Measurements from ENCODE around the gene MRPL28. TPM values are rescaled to one million over a fixed set of nuclear protein-coding genes. Genes with fewer than 3 reads are reported as not detected.
"Not testable (repeated sequence)": the region's sequence is repeated elsewhere in the genome, so short reads cannot be mapped to it uniquely, and the experiment has no call there.

The MRPL28 gene
- total RNA-seq, 1 donor from 2014 or later = 77.2 TPM

DNA sequence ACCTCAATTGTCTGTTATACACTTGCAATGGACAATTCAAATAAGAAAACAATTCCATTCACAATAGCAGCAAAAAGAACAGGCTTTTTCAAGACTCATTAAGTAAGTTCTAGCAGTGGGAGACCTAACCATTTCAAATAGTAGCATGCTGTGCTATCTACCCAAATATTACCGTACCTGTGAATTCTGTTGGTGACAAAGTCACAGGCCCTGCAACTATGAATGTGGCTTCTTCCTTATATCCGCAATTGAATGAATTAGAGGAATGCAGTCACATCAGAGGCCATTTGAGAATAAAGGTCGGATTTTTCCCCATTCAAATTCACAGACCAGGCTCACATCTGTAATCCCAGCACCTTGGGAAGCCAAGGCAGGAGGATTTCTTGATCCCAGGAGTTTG is 25.9 kb upstream of the MRPL28 start:
- DNase-seq = no peak
- intact Hi-C loops (cut with micrococcal nuclease) = no loop called here
- ATAC-seq = no peak

DNA sequence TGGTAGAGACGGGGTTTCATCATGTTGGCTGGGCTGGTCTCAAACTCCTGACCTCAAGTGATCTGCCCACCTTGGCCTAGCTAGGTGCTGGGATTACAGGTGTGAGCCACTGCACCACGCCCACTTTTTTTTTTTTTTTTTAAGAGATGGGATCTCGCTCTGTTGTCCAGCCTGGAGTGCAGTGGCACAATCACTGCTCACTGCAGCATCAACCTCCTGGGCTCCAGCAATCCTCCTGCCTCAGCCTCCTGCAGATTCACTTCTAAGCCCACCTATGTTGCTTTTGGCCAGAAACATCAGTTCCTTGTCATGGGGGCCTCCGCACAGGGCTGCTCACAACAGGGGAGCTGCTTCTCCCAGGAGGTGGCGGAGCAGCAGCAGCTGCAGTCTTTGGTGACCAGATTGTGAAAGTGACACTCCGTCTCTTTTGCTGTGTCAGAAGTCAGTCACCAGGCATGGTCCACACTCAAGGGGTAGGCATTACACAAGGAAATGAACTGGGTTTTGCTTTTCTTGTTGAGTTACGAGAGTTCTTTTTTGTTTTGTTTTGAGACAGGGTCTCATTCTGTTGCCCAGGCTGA is 22.2 kb upstream of the MRPL28 start:
- ATAC-seq (no peak), DNase-seq (no peak)
- intact Hi-C loops (cut with micrococcal nuclease) = no loop called here

DNA sequence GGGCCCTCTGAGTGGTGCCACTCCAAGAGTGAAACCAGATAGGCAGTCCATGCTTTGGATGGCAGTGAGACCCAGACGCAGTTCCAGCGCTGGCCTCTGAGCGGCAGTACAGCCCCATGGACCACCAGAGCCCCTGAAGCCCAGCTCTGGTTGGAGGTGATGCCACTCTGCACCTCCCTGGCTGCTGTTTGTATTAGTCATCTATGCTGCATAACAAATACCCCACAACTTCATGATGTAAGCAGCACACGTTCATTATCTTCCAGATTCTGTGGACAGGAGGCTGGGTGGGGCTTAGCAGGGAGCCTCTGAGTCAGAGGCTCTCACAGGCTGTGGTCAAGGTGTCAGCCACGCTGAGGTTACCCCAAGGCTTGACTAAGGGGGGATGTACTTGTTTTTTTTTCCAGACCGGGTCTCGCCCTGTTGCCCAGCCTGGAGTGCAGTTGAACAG is 21.6 kb upstream of the MRPL28 start:
- peak; percentile 67 for DNase-seq
- peak; percentile 25 for ATAC-seq
- intact Hi-C loops (cut with micrococcal nuclease) = no loop called here

- no peak for DNase-seq
- intact Hi-C loops (cut with micrococcal nuclease) = no loop called here
- peak; percentile 8 for ATAC-seq
Measured at GRCh38 chr16:389352-389751, 19.0 kb upstream of the MRPL28 start.

- peak; percentile 64 for DNase-seq
- ATAC-seq = peak; percentile 50
- intact Hi-C loops (cut with micrococcal nuclease) = not testable (repeated sequence)
Measured at GRCh38 chr16:387761-388666, 17.7 kb upstream of the MRPL28 start.

DNA sequence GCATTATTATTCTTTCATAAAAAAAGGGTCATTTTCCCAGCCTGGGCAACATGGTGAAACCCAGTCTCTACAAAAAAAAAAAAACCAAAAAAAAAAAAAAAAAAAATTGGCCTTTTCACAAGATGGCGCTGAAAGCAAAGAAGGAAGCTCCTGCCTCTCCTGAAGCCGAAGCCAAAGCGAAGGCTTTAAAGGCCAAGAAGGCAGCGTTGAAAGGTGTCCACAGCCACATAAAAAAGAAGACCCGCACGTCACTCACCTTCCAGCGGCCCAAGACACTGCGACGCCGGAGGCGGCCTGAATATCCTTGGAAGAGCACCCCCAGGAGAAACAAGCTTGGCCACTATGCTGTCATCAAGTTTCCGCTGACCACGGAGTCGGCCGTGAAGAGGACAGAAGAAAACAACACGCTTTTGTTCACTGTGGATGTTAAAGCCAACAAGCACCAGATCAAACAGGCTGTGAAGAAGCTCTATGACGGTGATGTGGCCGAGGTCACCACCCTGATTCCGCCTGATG is 16.4 kb upstream of the MRPL28 start:
- ATAC-seq (no peak), DNase-seq (peak; percentile 36)
- intact Hi-C loops (cut with micrococcal nuclease) = no loop called here

- no peak for ATAC-seq
- DNase-seq = peak; percentile 31
- intact Hi-C loops (cut with micrococcal nuclease) = no loop called here
Measured at GRCh38 chr16:383326-384051, 13.2 kb upstream of the MRPL28 start.

DNA sequence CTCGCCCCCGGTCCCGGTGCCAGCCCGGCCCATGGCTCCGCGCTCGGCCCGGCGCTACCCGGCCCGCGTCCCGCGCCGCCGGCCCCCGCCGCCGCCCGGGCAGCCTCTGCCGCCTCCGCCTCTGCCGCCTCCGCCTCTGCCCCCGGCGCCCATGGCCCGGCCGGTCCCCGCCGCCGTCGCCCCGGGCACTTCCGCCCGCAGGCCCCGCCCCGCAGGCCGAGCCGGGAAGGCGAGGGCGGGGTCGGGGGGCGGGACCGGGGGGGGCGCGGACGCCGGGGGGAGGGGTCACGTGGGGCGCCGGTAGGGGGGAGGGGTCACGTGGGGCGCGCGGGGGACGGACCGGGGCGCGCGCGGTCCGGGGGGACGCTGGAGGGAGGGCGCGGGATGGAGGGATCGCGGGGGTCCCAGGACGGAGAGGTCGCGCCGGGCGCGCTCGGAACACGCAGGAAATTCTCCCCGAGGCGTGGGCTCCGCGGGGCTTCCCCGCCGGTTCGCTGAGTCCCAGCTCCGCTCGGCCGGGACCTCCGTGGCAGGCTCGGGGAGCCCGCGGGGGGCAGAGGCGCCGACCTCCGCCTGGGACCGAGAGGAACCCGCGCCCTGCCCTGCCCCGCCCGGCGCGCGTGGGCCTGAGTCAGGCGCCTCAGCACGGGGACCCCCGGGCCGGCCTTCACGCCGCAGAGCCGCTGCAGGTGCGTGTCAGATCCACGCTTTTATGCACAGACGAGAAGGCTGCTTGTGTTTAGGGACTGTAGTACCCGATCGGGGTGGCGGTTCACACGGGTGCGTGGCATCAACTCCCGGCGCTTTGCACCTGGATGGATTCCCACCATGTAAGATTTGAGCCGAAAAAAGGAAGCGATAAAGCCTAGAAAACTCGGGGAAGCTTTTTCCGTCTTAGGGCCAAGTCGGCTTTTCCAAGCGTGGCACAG is 11.7 kb upstream of the MRPL28 start, which contains the start of gene PGAP6:
Gene PGAP6 (minus strand): TSS at position 190 of the 929 bp plus-strand sequence. CDS start 157 bp downstream, at position 33.
- intact Hi-C loops (cut with micrococcal nuclease) = no loop called here
- peak; percentile 83 for DNase-seq

GRCh38 chr16:381012-381788 is 10.9 kb upstream of the MRPL28 start:
- DNase-seq (no peak), ATAC-seq (peak; percentile 42)
- intact Hi-C loops (cut with micrococcal nuclease) = no loop called here

More for the DNA sequence above, 11.7 kb upstream of the MRPL28 start, which contains the start of gene PGAP6:
- peak; percentile 71 for ATAC-seq

GRCh38 chr16:380762-381011 is 10.3 kb upstream of the MRPL28 start:
- intact Hi-C loops (cut with micrococcal nuclease) = no loop called here
- DNase-seq = no peak
- ATAC-seq = peak; percentile 11

GRCh38 chr16:379961-380761 is 9.8 kb upstream of the MRPL28 start:
- no peak for DNase-seq
- no peak for ATAC-seq
- intact Hi-C loops (cut with micrococcal nuclease) = no loop called here

DNA sequence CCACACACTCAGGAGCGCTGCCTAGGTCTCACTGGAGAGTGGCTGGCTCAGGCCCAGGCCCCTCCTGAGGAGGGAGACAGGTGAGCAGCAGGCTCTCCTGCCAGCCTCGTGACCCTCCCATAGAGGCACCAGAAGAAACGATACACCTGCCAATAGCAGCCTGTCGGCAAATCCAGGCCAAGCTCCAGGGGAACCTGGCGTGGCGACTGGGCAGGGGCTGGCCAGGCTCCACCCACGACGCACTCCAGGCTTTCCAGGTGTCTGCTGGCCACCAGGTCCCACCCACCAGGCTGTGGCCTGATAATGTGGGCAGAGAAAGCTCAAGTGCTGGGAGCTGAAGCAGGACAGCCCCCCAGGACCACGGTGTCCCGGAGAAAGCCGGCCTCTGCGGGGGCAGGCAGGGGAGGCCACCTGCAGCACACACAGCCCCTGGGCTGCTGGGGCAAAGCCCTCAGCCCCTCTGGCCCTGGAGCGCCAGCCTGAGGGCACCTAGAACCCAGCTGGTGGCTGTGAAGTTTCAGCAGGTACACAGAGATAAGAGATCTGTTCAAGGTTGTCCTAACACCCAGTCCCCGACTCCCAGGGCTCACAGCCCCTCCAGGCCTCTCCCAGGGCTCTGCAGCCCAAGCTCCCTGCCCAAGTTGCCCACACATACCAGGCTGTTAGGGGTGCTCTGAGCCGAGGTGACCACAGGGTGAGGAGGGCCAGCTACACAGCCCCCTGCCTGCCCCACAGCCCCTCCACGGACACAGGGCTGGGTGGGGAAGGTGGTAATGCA is 9.0 kb upstream of the MRPL28 start:
- no peak for DNase-seq
- no peak for ATAC-seq
- intact Hi-C loops (cut with micrococcal nuclease) = no loop called here

DNA sequence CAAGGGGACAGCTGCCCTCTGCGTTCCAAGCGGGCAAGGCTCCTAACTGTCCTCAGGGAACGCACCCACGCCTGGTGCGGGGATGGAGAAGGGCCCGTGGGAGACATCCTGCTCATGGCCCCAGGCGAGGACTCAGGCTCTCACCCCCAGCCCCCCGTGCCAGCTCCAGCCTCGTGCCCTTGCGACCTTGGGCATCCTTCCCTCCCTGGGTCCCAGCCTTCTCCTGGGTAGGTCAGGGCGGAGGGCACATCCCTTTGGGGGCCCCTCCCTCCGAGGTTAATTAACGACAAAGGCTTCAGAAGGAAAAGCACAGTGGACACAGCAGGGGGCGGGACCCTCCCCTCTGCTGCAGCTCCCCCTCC is 8.5 kb upstream of the MRPL28 start:
- intact Hi-C loops (cut with micrococcal nuclease) = no loop called here
- DNase-seq (no peak), ATAC-seq (no peak)

DNA sequence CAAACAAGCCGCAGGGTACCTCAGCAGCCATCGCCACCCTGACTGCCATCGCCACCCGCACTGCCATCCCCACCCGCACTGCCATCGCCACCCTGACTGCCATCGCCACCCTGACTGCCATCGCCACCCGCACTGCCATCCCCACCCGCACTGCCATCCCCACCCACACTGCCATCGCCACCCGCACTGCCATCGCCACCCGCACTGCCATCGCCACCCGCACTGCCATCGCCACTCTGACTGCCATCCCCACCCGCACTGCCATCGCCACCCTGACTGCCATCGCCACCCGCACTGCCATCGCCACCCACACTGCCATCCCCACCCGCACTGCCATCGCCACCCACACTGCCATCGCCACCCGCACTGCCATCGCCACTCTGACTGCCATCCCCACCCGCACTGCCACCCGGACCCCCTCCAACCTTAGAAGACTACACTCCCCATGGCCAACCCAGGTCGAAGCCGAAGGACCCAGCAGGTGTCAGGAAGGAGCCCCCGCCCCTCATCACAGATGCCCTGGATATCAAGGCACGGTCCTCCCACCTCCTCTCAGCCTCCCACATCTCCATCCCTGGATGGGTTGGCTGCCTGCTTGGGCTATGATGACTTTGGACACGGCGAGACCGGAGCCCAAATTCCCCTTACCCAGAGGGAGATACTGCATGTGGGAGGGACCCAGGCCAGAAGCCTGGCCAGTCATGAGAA is 7.9 kb upstream of the MRPL28 start:
- DNase-seq; ATAC-seq; intact Hi-C loops (cut with micrococcal nuclease): not testable (repeated sequence)

- intact Hi-C loops (cut with micrococcal nuclease) = no loop called here
- no peak for DNase-seq
- no peak for ATAC-seq
Measured at GRCh38 chr16:377419-377951, 7.1 kb upstream of the MRPL28 start.

Data from left ventricle myocardium superior (tissue), 1 donor.